IPS-18a (cell line): Measurements from ENCODE around the gene GGT6.
"Not testable (repeated sequence)": the region's sequence is repeated elsewhere in the genome, so short reads cannot be mapped to it uniquely, and the experiment has no call there.

Source experiments
- H3K27ac ChIP-seq: one replicate; pipeline ENCODE4 v1.5.1; 2013; ENCODE audit warnings: low read length
- H3K27me3 ChIP-seq: one replicate; pipeline ENCODE4 v1.6.1; 2013; ENCODE audit warnings: mild to moderate bottlenecking, low read length; ENCODE audit not compliant: control insufficient read depth, insufficient read depth
- H3K36me3 ChIP-seq: one replicate; pipeline ENCODE4 v1.6.1; 2013; ENCODE audit warnings: low read depth, low read length; ENCODE audit not compliant: control insufficient read depth
- H3K4me1 ChIP-seq: one replicate; pipeline ENCODE4 v1.6.1; 2013; ENCODE audit warnings: low read depth, low read length; ENCODE audit not compliant: control insufficient read depth
- H3K4me3 ChIP-seq: one replicate; pipeline ENCODE4 v1.5.1; 2013; ENCODE audit warnings: low read length
- H3K9ac ChIP-seq: one replicate; pipeline ENCODE4 v1.6.1; 2013; ENCODE audit warnings: mild to moderate bottlenecking, low read length, moderate library complexity
- H3K9me3 ChIP-seq: one replicate; pipeline ENCODE4 v1.6.1; 2013; ENCODE audit warnings: low read depth, low read length; ENCODE audit not compliant: control insufficient read depth

The GGT6 gene

DNA sequence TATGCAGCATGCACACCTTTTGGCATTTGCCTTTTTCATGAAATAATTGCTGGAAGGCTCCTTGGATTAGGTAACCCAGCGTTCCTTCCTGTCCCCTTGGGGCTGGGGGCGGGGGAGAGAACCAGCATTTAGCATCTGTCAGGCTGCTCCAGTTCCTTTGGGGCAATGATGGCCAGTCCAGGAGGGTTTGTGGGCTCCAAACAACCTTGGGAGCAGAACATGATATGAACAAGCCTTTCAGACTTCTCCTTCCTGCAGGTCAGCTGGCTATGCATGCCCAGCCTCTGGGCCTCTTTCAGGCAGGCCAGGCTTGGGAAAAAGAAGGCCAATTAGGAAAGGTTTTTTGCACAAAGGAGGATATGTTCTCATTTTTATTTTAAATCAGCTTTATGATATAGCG is 22.8 kb upstream of the GGT6 start:
- no peaks in the 10 kb centered on the region for H3K36me3 ChIP-seq

DNA sequence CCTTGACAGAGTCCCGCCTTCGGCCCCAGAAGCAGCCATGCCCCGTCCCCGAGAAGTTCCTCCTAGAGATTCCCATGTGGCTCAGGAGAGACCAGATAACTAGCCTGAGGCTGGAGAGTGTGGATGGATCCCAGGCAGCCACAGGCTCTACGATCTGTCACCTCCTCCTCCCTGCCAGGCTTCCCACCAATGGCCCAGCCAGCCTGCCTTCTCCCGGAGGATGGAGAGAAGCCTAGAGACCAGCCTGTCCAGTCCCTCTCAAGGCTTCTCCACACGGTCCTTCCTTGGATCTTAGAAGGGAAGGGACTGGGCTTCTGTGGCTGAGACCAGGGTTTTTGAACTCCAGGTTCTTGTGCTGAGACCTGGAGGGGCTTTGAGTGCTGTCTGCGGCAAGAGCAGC is 22.3 kb upstream of the GGT6 start:
- no peak overlapping the region for H3K27ac ChIP-seq
- peaks cover 46% of the 10 kb centered on the region for H3K27me3 ChIP-seq
- no peaks in the 10 kb centered on the region for H3K4me1 ChIP-seq
- H3K36me3 ChIP-seq, result no peaks in the 10 kb centered on the region
- H3K9ac ChIP-seq, result no peak overlapping the region
- H3K9me3 ChIP-seq, result no peaks in the 10 kb centered on the region
- no peak overlapping the region for H3K4me3 ChIP-seq

More for the DNA sequence above, 22.8 kb upstream of the GGT6 start:
- H3K27ac ChIP-seq, result no peak overlapping the region
- H3K9me3 ChIP-seq, result no peaks in the 10 kb centered on the region
- H3K27me3 ChIP-seq, result peaks cover 46% of the 10 kb centered on the region
- H3K9ac ChIP-seq, result no peak overlapping the region
- H3K4me3 ChIP-seq, result no peak overlapping the region
- no peaks in the 10 kb centered on the region for H3K4me1 ChIP-seq

DNA sequence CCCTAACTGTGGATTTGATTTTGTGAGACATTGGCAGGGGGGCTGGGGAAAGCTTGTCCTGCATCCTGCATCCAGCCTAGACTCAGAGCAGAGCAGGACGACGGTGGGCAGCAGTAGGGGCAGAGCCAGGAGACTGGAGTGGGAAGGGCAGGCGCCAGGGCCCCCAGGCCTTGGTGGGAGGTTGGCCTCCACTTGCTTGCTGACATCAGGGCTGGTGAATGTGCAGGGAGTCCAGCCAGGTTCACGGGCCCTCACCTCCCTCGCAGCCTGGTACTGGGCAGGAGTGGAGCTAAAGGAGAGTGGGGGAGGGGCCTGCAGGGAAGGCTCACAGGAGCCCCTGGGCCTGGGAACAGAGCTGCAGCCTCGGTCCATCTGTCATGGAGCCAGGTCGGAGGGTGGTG is 21.7 kb upstream of the GGT6 start:
- H3K4me3 ChIP-seq, result no peak overlapping the region
- no peaks in the 10 kb centered on the region for H3K9me3 ChIP-seq
- H3K9ac ChIP-seq, result no peak overlapping the region
- H3K36me3 ChIP-seq, result no peaks in the 10 kb centered on the region
- H3K27ac ChIP-seq, result no peak overlapping the region
- peaks cover 3% of the 10 kb centered on the region for H3K4me1 ChIP-seq
- H3K27me3 ChIP-seq, result peaks cover 46% of the 10 kb centered on the region

DNA sequence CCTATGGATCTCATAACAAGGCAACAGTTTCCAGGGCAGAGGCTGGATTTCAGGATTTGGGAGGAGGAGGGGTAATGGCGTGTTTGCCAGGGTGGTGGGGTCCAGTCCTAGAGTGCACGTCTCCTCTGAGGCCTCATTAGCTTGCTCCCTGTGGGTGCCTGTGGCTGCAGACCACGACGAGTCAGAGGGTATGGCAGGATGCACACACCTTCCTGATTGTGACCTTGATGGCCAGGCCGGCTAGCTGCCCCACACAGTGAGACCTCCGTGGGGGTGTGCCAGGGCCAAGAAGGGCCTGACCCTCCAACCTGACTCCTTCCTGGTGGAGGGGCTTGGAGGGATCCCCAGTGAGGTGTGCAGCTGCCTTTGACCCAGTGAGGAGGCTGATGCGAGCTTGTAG is 19.9 kb upstream of the GGT6 start:
- Histone ChIP-seq H3K36me3 (no peaks in the 10 kb centered on the region), H3K4me3 (no peak overlapping the region), H3K27ac (no peak overlapping the region), H3K4me1 (peaks cover 15% of the 10 kb centered on the region), H3K9ac (no peak overlapping the region), H3K27me3 (peaks cover 31% of the 10 kb centered on the region), H3K9me3 (no peaks in the 10 kb centered on the region)

DNA sequence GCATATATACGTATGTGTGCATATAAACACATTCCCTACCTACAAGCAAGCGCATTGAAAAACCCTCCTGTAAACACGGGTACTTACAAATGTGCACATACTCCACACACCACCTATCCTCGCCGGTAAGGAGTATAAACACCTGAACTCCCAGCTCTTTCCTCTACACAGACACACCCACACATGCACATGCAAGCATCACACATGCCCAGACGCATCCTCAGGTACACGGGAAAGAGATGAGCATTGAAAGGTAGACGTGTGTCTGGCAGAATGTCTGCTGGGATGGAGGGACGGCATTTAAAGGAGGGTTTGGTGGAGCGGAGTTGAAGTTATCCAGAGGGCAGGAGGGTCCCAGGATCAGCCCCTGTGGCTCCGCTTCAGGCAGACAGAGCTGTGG is 19.3 kb upstream of the GGT6 start:
- H3K9me3 ChIP-seq, result no peaks in the 10 kb centered on the region
- peaks cover 15% of the 10 kb centered on the region for H3K4me1 ChIP-seq
- H3K4me3 ChIP-seq, result no peak overlapping the region
- H3K36me3 ChIP-seq, result no peaks in the 10 kb centered on the region
- H3K27ac ChIP-seq, result no peak overlapping the region
- peaks cover 25% of the 10 kb centered on the region for H3K27me3 ChIP-seq
- no peak overlapping the region for H3K9ac ChIP-seq

DNA sequence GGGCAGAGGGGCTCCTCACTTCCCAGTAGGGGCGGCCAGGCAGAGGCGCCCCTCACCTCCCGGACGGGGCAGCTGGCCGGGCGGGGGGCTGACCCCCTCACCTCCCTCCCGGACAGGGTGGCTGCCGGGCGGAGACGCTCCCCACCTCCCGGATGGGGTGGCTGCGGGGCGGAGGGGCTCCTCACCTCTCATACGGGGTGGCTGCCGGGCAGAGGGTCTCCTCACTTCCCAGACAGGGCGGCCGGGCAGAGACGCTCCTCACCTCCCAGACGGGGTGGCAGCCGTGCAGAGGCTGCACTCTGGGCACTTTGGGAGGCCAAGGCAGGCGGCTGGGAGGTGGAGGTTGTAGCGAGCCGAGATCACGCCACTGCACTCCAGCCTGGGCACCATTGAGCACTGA is 18.0 kb upstream of the GGT6 start:
- H3K4me1 ChIP-seq, result peaks cover 15% of the 10 kb centered on the region
- not testable (repeated sequence) for H3K36me3 ChIP-seq, H3K9ac ChIP-seq, H3K27ac ChIP-seq, H3K9me3 ChIP-seq, H3K4me3 ChIP-seq
- peaks cover 11% of the 10 kb centered on the region for H3K27me3 ChIP-seq

DNA sequence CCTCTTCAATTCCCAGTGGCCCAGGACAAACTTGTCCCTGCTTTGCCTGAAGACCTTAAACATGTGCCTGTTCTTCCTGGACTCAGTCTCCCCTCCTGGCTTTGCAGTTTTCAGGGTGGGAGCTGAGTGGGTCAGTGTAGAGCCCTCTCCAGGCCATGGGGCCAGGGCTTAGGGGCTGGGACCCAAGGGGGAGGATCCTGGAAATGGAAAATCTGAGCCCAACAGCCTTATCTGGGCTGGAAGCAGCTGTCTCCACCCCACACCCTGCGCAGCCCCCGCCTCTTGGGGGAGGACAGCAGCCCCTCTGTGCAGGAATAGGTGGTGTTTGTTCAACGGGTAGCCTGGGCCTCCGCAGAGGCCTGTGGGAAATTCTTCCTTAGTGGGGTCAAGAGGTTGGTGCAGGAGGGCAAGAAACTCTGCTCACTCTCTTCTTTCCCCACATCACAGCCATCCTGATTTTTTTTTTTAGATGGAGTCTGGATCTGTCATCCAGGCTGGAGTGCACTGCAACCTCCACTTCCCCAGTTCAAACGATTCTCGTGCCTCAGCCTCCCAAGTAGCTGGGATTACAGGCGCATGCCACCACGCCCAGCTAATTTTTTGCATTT is 17.1 kb upstream of the GGT6 start:
- no peaks in the 10 kb centered on the region for H3K36me3 ChIP-seq
- H3K9me3 ChIP-seq, result no peaks in the 10 kb centered on the region
- no peak overlapping the region for H3K9ac ChIP-seq
- H3K4me3 ChIP-seq, result no peak overlapping the region
- H3K27me3 ChIP-seq, result peaks cover 3% of the 10 kb centered on the region
- no peak overlapping the region for H3K27ac ChIP-seq
- peaks cover 15% of the 10 kb centered on the region for H3K4me1 ChIP-seq

DNA sequence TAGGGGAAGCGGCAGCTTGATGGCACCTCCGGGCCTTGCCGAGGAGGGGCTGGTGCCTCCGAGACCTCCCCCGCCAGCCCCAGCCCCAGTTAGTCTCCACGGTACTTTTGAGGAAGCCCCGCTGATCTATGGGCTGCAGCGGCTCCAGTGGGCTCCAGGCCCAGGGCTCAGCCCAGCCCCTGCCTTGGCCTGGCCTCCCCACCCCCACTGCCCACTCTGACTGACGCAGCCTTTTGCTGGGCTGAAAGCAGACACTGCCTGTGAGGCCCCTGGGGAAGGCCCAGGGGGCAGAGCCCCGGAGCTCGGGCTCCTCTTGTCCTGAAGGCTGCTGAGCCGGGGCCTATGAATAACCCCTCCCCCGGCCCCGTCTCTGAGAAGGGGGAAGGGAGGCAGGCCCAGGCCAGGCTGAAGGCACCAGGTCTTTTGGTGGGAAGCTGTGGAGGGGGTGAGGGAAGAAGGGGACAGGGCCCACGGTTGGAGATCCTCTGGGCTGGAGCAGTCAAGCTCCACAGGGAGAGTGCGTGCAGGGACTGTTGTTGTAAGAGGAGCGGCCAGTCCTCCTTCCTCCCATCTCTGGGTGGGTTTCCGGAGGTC is 16.4 kb upstream of the GGT6 start:
- Histone ChIP-seq H3K4me1 (peaks cover 15% of the 10 kb centered on the region), H3K27ac (no peak overlapping the region), H3K9me3 (no peaks in the 10 kb centered on the region), H3K9ac (no peak overlapping the region), H3K36me3 (no peaks in the 10 kb centered on the region), H3K27me3 (no peaks in the 10 kb centered on the region), H3K4me3 (no peak overlapping the region)

DNA sequence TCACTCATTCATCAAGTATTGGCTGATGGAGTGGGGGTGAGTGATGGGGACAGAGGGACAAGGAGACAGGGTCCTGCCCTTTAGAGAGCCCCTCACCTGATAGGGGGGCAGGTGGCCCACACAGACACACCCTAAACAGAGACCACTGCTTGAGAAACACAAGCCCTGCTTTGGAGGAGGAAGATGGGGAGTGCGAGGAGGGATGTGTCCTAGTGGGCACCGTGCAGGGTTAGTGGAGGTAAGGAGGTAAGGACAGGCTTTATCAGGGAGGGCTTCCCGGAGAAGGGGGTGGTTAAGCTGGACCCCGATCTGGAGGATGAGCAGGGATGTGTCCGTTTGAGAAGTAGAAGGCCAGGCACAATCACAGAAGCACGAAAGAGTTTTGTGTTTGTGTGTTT is 15.8 kb upstream of the GGT6 start:
- H3K9ac ChIP-seq, result no peak overlapping the region
- H3K4me1 ChIP-seq, result peaks cover 15% of the 10 kb centered on the region
- H3K9me3 ChIP-seq, result no peaks in the 10 kb centered on the region
- H3K36me3 ChIP-seq, result no peaks in the 10 kb centered on the region
- no peaks in the 10 kb centered on the region for H3K27me3 ChIP-seq
- H3K4me3 ChIP-seq, result no peak overlapping the region
- no peak overlapping the region for H3K27ac ChIP-seq

DNA sequence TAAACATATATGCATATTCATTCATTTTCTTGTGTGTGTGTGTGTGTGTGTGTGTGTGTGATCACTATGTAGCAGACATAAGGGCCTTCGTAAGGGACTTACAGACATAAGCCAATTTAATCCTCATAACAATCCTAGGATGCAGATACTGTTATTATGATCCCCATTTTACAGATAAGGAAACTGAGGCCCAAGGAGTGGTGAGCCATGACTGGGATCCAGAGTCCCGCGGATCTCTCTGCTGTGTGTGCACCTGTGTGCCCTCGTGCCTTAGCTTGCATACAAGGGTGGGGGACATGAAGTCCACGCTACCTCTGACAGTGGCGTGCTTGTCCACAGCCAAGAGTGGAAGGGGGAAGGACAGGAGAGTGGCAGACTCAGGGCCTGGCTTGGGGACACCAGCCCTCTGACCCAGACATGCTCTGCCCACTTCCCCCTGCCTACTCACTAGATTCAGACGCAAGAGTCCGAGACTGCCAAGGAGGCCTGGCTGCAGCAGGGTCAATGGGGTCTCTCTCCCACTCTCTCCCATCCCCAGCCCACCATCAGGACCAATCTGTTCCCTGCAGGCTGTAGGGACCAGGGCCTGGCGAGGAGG is 14.2 kb upstream of the GGT6 start:
- Histone ChIP-seq H3K27ac (no peak overlapping the region), H3K36me3 (no peaks in the 10 kb centered on the region), H3K27me3 (no peaks in the 10 kb centered on the region), H3K9ac (no peak overlapping the region), H3K4me3 (no peak overlapping the region), H3K9me3 (no peaks in the 10 kb centered on the region), H3K4me1 (peaks cover 15% of the 10 kb centered on the region)

DNA sequence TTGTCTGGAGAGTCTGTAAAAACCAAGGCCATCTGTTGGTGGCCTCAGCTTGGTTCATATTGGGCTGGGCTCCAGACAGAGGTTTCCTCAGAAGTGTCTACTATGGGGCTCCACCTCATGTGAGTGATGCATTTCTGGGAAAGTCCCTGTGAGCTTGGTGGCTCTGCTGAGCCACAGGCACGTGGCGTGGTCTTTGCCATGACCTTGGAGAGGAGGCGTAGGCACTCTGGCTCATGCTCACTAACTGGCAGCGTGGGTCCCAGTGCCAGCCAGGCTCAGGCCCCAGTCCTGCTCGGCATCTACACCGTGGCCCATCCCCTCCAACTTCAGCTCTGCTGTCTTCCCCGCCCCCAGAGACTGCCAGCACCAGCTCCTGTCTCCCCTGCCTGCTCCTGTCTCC is 13.3 kb upstream of the GGT6 start:
- Histone ChIP-seq H3K27ac (no peak overlapping the region), H3K27me3 (no peaks in the 10 kb centered on the region), H3K9me3 (no peaks in the 10 kb centered on the region), H3K9ac (no peak overlapping the region), H3K4me3 (no peak overlapping the region), H3K36me3 (no peaks in the 10 kb centered on the region), H3K4me1 (peaks cover 15% of the 10 kb centered on the region)

DNA sequence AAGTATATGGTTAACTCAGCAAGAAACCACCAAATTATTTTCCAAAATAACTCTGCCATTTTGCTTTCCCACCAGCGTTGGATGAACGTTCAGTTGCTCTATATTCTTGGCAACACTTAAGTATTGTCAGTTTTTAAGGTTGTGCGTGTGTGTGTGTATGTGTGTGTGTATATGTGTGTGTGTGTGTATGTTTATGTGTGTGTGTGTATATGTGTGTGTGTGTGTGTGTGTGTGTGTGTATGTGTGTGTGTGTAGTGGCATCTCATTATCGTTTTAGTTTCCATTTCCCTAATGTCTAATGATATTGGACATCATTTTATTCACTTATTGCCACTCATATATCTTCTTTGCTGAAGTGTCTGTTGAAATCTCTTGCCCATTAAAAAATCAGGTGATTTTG is 12.7 kb upstream of the GGT6 start:
- peaks cover 15% of the 10 kb centered on the region for H3K4me1 ChIP-seq
- no peak overlapping the region for H3K4me3 ChIP-seq
- no peak overlapping the region for H3K9ac ChIP-seq
- no peak overlapping the region for H3K27ac ChIP-seq
- no peaks in the 10 kb centered on the region for H3K9me3 ChIP-seq
- H3K27me3 ChIP-seq, result no peaks in the 10 kb centered on the region
- no peaks in the 10 kb centered on the region for H3K36me3 ChIP-seq
